ENCODE data around the gene SOS2. TPM values are rescaled to one million over a fixed set of nuclear protein-coding genes. Genes with fewer than 3 reads are reported as not detected.
"Not testable (repeated sequence)": the region's sequence is repeated elsewhere in the genome, so short reads cannot be mapped to it uniquely, and the experiment has no call there.

The SOS2 gene
- total RNA-seq, 1 experiment from 2014 or later = 7.8 TPM

- peak; percentile 88 for DNase-seq (ENCODE audit: low read depth)
These were observed 145.6 kb downstream of the SOS2 start for GRCh38 chr14:50085570-50086320.

GRCh38 chr14:50084666-50085065 lies 146.7 kb downstream of the SOS2 start:
- DNase-seq (ENCODE audit: low read depth) = no peak

GRCh38 chr14:50083467-50084337 lies 147.7 kb downstream of the SOS2 start:
- no peak for DNase-seq (ENCODE audit: low read depth)

- DNase-seq (ENCODE audit: low read depth) = no peak
These were observed 148.5 kb downstream of the SOS2 start for GRCh38 chr14:50082784-50083466.

GRCh38 chr14:50082308-50082742 lies 149.1 kb downstream of the SOS2 start:
- DNase-seq (ENCODE audit: low read depth) = no peak

GRCh38 chr14:50079103-50079502 lies 152.3 kb downstream of the SOS2 start:
- not testable (repeated sequence) for DNase-seq (ENCODE audit: low read depth)

- DNase-seq (ENCODE audit: low read depth) = not testable (repeated sequence)
These were observed 157.7 kb downstream of the SOS2 start for GRCh38 chr14:50073663-50074062.

- DNase-seq (ENCODE audit: low read depth) = no peak
These were observed 159.0 kb downstream of the SOS2 start for GRCh38 chr14:50072395-50072794.

GRCh38 chr14:50070840-50071548 lies 160.4 kb downstream of the SOS2 start:
- no peak for DNase-seq (ENCODE audit: low read depth)

GRCh38 chr14:50070230-50070629 lies 161.1 kb downstream of the SOS2 start:
- no peak for DNase-seq (ENCODE audit: low read depth)

- no peak for DNase-seq (ENCODE audit: low read depth)
These were observed 162.1 kb downstream of the SOS2 start for GRCh38 chr14:50069325-50069724.

GRCh38 chr14:50068496-50068895 lies 162.9 kb downstream of the SOS2 start:
- no peak for DNase-seq (ENCODE audit: low read depth)

- peak; percentile 97 for DNase-seq (ENCODE audit: low read depth)
These were observed 163.5 kb downstream of the SOS2 start for GRCh38 chr14:50067723-50068495.

Small RNA genes within 50 kb of the gene (small RNA-seq; reads per million reads assigned to genes)
- not detected for gene RF00019

Other genes with a start within 250 kb of the SOS2 start
- 3.6 and 4.2 TPM in 2 replicates for gene VCPKMT, start 115.0 kb downstream of the SOS2 start, total RNA-seq (2014; rRNA removed; shearing (Covaris generic))
- 6.2 and 11.6 TPM in 2 replicates for gene L2HGDH, start 80.7 kb upstream of the SOS2 start, total RNA-seq (2014; rRNA removed; shearing (Covaris generic))
- 8.9 and 10.8 TPM in 2 replicates for gene DMAC2L, start 80.7 kb upstream of the SOS2 start, total RNA-seq (2014; rRNA removed; shearing (Covaris generic))
- gene CDKL1, start 165.3 kb upstream of the SOS2 start, total RNA-seq (2014; rRNA removed; shearing (Covaris generic)) = 19.9 and 67.8 TPM in 2 replicates